Measurements from ENCODE around the gene FADS1.

The FADS1 gene

GRCh38 chr11:61817471-61818202 is 834 bp upstream of the FADS1 start:
- DNase-seq: no peak

DNA sequence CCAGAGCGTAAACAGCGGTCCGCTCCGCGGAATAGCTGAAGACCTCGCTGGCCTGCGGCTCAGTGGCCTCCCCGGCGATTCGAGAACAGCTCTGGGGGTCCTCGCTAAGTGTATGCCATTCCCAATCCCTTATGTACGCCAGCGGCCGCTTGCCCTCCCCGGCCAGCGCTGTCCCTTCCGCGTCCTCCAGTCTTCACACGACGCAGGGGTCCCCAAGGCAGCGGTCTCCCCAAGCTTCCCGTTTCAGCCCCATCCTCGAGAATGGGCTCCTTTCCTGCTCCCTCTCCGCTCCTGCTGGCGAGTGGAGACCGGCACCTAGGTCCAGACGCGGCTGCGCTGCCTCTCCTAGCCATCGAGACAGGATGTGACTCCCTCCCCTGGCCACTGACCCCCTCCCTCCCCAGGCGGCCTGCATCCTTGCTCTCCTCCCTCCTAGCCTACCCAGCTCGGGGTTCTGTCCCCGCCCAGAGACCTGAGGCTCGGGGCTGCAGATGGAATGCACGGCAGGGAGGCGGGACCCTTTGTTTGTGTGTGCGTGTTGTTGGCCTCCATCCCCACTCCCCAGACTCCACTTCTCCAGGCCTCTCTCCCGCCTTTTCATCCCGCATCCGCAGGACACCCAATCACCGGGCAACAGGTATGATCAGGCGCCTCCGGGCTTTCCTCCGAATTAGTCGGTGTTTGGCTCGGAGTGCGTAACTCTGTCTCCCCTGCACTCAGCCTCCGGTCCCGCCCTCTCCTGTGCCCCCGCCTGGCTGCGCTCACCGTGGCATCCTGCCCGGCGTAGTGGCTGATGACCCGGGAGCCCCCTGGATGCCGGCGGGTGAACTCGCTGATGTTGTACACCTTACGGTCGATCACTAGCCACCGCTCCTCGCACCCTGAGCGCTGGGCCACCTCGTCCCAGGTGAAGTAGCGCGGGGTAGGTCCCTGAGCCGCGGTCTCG is 740 bp downstream of the FADS1 start:
- DNase-seq: peak; percentile 44

DNA sequence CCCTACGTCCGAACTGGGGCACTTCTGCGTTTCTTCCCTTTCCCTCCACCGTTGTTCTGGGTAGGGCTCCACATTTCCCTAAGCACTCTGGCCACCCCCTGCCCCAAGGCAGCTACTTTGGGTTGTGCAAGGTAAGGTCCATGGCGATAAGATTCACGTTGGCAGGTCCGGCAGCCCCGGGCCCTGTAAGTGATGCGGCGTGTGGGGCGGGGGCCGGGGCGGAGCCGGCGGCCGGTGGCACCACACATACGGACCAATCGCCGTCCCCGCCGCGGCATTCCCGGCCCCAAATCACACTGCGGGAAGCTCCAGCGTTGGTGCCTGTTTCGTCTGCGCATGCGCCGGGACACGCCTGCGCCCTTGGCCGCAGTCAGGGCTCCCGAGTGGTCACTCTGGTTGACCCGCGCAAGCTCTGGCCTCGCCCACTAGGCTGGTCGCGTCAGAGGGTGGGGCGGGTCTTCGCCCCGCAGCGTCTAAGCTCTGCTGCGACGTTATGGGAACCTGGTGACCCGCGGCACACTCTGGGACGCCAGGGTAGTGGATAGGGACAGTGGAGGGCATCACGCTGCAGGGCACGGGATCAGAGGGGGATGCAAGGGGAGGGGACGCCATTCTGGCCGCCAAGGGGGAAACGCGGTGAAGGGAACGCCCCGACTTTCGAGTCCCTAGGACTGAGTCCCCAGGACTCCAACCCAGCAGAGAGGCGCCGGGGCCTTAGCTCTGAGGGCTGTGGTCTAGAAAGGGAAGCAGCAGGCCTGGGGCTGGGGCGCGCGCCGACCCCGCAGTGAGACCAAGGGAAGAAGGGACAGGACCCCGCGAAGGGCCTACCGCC is 1.6 kb downstream of the FADS1 start:
- DNase-seq: no peak

DNA sequence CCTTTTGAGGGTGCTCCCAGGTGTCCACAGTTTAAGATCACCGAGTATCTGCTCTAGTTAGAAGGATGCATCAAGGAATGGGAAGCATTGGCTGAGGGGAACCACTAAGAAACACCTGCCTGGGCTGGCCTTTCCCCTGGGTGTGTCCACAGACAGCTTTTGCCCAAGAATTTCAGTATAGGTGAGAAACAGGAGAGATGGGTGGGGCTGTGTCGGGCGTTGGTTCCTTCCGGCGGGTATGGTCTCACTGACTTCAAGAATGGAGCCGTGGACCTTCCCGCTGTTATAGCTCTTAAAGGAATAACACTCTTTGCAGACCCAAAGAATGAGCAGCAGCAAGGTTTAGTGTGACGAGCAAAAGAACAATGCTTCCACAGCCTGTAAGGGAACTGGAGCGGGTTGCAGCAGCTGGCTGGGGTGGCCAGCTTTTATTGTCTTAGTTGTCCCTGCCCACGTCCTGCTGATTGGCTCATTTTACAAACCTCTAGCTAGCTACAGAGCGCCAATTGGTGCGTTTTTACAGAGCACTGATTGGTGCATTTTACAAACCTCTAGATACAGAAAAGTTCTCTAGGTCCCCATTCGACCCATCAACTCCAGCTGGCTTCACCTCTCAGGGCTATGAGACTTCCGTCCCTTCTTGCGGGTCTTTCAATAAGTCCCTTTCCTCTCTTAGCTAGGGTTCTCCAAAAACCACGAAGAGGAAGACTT is 2.4 kb downstream of the FADS1 start:
- DNase-seq: no peak

GRCh38 chr11:61812736-61813411 is 3.9 kb downstream of the FADS1 start:
- no peak for DNase-seq

DNA sequence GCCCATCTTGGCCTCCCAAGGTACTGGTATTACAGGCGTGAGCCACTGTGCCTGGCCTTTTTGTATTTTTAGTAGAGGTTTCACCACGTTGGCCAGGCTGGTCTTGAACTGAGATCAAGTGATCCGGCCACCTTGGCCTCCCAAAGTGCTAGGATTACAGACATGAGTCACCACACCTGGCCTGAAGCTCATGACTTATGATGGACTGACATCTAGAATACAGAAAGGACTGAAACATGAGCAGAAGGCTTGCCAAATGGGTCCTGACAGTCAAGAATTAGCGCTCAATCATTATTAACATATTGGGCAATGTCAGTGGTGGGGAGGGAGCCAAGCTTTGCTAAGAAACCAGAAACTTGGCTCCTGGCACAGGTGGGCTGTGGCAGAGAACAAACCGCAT is 5.0 kb downstream of the FADS1 start:
- DNase-seq: no peak

- DNase-seq: no peak
Observed at GRCh38 chr11:61810671-61811175, 6.1 kb downstream of the FADS1 start.

- no peak for DNase-seq
Observed at GRCh38 chr11:61806785-61807184, 10.0 kb downstream of the FADS1 start.

DNA sequence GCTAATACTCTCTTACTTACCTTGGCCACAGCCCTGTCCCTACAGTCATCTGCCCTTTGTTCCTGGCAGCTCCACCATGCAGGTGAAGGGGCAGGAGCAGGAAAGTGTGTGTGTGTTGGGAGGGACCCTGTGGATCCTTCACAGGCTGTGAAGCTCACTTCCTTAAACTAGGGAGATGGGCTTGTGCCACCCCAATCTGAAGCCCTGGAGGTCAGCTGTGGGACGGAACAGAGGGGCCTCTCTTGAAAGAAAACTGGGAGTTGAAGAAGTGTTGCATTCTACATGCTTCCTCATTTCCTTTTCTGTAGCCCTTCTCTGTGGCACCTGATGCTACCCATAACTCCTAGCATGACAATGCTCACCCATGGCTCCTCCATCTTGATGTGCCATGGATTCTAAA is 11.7 kb downstream of the FADS1 start:
- no peak for DNase-seq

DNA sequence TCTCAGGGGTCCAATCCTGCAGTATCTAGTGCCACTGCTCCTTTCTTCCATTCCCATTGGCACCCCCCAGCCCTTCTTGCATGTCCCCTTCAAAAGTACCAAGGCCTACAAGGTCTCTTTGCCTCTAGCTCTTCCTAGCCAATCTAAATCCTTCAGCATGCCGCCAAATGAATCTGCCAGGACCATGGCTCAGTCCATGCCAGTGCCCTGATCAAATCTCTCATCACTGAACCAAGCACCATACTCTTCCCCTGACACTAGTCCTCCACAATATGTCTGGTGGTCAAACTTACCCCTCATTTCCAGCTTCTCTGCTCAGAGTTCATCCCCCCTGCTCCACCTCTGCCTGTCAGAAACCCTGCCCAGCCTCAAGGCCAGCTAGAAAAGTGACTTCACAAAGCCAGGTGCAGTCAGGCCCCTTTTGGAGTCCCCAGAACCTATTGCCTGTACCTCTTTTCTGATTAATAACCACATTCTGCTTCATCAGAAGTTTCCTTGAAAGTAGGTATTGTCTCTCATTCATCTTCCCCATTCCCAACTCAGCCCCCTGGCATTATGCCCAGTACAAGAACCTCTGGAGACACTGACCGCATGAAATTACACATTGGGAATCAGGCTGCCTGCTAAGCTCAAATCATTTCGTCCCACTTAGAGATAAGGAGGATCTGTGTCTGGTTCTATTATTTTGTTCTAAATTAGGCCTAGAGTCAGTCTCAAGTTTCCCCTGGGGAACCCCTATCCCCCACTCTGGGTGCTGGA is 12.7 kb downstream of the FADS1 start:
- DNase-seq: no peak

DNA sequence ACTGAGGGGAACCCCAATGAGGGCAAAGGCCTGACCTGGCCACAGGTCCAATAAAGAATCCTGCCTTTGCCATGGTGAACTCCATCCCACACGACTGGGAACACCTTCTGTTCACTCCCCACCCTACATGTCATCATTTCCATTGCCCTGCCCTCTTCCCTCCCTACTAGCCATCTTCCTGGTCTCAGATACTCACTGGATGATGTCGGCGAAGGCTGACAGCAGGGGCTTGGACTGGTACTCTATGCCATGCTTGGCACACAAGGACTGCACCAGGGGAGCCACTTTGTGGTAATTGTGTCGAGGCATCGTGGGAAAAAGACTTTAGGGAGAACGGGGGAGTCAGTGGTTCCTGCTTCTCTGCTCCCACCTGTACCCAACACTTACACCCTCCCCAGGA is 14.2 kb downstream of the FADS1 start:
- DNase-seq: no peak

DNA sequence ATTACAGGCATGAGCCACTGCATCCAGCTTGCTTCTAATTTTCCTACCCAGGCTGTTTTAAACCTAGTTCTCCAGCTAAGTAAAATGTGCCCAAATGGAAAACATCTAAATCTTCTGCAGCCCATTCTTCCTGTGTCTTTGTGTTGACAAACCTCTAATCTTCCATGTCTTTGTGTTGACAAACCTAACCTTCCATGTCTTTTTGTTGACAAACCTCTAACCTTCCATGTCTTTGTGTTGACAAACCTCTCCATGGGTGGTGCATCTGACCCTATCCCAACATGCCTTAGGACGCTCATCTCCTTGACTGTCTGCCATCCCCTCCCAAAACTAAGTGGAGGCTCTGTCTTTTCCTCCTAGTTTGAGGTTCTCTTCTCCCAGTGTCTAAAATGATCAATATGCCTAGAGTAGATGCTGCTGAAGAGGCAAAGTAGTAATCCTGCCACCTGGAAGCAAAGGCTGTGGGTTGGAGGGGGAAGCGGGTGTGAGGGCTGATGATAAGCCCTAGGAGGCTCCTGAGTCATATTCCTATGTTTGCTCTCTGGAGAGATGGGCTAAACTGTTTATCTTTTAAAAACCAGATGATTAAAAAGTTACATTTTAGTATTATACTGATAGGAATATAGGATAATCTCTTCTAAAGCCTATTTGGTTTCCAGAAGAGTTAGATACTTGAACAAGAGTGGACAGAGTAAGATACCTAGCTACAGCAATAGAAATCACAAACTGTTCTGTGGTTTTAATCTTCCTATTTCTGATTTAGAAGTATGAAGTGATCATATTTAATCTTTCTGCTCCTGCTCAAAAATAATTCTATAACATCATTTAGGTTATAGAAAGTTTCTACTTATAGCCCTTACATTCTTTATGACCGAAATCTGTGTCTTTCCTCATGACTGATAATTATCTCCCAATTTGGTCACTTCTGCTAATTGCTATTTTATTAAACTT is 16.2 kb downstream of the FADS1 start:
- no peak for DNase-seq

- no peak for DNase-seq
Observed at GRCh38 chr11:61799665-61800284, 17.0 kb downstream of the FADS1 start.

DNA sequence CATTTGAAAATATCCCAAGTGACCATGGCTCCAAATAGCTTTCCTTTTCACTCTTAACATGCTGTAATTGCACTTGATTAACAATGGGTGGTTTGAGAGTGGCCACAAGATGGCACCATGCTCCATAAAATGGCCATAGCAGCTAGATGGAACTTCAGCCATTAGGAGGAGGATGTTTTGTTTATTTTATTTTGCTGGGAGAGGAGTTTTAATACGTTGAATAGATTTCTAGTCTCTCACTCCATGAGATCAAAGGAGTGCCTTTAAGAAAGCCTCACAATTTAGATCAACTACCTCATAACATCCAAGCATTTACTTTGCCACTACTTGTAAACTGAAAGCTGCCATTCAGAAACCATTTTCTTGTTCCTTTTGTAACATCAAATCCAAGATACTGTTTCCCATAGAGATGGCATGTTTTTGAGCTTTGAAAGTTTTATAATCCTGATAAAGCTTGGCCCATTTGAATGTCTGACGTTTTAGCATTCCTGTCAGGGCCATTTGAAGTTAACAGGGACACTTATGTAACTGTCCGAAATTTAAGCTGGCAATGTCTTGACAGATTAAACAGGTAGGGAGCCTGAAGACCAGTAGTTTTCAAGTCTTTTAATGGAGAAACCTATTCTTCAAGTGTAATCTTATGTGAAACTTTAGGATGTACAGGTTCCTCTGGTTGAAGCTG is 19.4 kb downstream of the FADS1 start:
- DNase-seq: peak; percentile 63

DNA sequence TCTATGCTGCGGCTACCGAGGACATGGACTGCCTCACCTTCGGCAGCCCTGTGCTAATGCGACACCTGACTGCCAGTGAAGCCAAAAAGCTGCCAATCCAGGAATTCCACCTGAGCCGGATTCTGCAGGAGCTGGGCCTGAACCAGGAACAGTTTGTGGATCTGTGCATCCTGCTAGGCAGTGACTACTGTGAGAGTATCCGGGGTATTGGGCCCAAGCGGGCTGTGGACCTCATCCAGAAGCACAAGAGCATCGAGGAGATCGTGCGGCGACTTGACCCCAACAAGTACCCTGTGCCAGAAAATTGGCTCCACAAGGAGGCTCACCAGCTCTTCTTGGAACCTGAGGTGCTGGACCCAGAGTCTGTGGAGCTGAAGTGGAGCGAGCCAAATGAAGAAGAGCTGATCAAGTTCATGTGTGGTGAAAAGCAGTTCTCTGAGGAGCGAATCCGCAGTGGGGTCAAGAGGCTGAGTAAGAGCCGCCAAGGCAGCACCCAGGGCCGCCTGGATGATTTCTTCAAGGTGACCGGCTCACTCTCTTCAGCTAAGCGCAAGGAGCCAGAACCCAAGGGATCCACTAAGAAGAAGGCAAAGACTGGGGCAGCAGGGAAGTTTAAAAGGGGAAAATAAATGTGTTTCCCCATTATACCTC is 20.8 kb downstream of the FADS1 start:
- no peak for DNase-seq

DNA sequence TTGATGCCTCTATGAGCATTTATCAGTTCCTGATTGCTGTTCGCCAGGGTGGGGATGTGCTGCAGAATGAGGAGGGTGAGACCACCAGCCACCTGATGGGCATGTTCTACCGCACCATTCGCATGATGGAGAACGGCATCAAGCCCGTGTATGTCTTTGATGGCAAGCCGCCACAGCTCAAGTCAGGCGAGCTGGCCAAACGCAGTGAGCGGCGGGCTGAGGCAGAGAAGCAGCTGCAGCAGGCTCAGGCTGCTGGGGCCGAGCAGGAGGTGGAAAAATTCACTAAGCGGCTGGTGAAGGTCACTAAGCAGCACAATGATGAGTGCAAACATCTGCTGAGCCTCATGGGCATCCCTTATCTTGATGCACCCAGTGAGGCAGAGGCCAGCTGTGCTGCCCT is 21.3 kb downstream of the FADS1 start:
- no peak for DNase-seq

- no peak for DNase-seq
Observed at GRCh38 chr11:61794579-61794978, 22.2 kb downstream of the FADS1 start.

GRCh38 chr11:61793829-61794204 is 23.0 kb downstream of the FADS1 start:
- DNase-seq: no peak

All from stimulated activated naive CD4-positive, alpha-beta T cell treated with Interleukin-2 at 50 U/mL for 16 hours (primary cell).